Measurements from ENCODE around the gene MAGIX.
"Not testable (repeated sequence)": the region's sequence is repeated elsewhere in the genome, so short reads cannot be mapped to it uniquely, and the experiment has no call there.

Gene MAGIX

GRCh38 chrX:49161632-49162031, 926 bp upstream of the MAGIX start:
- DNase-seq, result no peak

- DNase-seq, result peak; percentile 54 to 80 (median 73)
Observed at GRCh38 chrX:49163555-49164419, 1.2 kb downstream of the MAGIX start.

- DNase-seq, result no peak
Observed at GRCh38 chrX:49164589-49165360, 2.2 kb downstream of the MAGIX start.

GRCh38 chrX:49165901-49166881, 3.6 kb downstream of the MAGIX start:
- DNase-seq, result peak; percentile 44 to 70 (median 55)

GRCh38 chrX:49166914-49167739, 4.6 kb downstream of the MAGIX start:
- peak in 5 of 6 experiments; percentile 23 to 64 (median 38) for DNase-seq

GRCh38 chrX:49167740-49168108, 5.2 kb downstream of the MAGIX start:
- no peak for DNase-seq

GRCh38 chrX:49171752-49172279, 9.3 kb downstream of the MAGIX start, which contains the start of gene PLP2:
TSS of gene PLP2 (plus strand) at chrX:49171898. CDS start at chrX:49172001, 103 bp downstream.
- DNase-seq, result peak; percentile 10 to 48 (median 40)

GRCh38 chrX:49172280-49172780, 9.8 kb downstream of the MAGIX start:
- peak; percentile 9 to 62 (median 30) for DNase-seq

- DNase-seq, result not testable (repeated sequence)
Observed at GRCh38 chrX:49173544-49173943, 11.0 kb downstream of the MAGIX start.

- no peak for DNase-seq
Observed at GRCh38 chrX:49174723-49175122, 12.2 kb downstream of the MAGIX start.

- no peak for DNase-seq
Observed at GRCh38 chrX:49175435-49176274, 13.1 kb downstream of the MAGIX start.

- DNase-seq, result no peak
Observed at GRCh38 chrX:49176421-49177326, 14.1 kb downstream of the MAGIX start.

GRCh38 chrX:49177338-49177833, 14.8 kb downstream of the MAGIX start:
- DNase-seq, result peak in 1 of 6 experiments; percentile 1

GRCh38 chrX:49177873-49178480, 15.4 kb downstream of the MAGIX start:
- DNase-seq, result no peak

- no peak for DNase-seq
Observed at GRCh38 chrX:49178537-49178936, 16.0 kb downstream of the MAGIX start.

- DNase-seq, result no peak
Observed at GRCh38 chrX:49179358-49179757, 16.8 kb downstream of the MAGIX start.

GRCh38 chrX:49183701-49184281, 21.2 kb downstream of the MAGIX start:
- no peak for DNase-seq
